ENCODE data around the gene ZFYVE26.

DNA sequence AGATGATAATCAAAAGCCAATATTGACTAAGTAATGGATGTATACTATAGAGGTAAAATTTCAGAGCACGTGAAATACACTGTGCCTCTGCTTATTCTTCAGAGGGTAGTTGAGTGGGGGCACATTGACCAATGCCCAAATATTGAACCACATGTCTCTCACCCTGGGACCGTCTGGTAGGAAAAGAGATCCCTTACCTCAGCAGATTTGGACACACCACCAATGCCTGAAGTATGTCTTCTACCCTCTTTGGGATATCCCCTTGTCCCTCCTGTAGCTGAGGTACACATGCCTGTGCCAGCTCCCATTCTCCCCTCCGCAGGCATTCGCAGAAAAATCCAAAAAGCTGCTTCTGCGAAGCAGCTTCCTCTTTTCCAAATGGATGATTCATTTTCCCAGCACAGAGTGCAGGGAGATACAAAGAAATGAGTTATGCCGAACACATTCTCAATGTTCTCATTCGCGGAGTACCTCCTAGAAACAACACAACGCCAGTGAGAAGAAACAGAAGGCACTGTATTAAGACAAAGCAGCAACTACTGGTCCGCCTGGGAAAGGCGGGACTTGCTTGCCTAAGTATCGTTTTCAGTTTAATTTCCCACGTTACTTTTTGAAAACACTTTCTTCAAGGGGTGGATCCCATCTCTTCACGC is 691 bp downstream of the ZFYVE26 start:
- TF ChIP-seq CTCF (IDR thresholded peaks at IDR 0.05 in 2 of 3, conservative IDR thresholded peaks at IDR 0.05 in 1 of 3; ENCODE audit: control insufficient read depth in 2 of 3, extremely low read depth in 1 of 3, insufficient read depth in 1 of 3, low read depth in 3 of 3, low read length in 3 of 3) (no peak), RCOR1 (conservative IDR thresholded peaks at IDR 0.05; ENCODE audit: low read depth, low read length) (no peak), POLR2A (IDR thresholded peaks at IDR 0.05; ENCODE audit: low read depth, low read length) (no peak), JUNB (IDR thresholded peaks at IDR 0.05) (no peak), CHD1 (IDR thresholded peaks at IDR 0.05; ENCODE audit: low read depth, low read length) (no peak)
- TF ChIP-seq, protein P1, sequence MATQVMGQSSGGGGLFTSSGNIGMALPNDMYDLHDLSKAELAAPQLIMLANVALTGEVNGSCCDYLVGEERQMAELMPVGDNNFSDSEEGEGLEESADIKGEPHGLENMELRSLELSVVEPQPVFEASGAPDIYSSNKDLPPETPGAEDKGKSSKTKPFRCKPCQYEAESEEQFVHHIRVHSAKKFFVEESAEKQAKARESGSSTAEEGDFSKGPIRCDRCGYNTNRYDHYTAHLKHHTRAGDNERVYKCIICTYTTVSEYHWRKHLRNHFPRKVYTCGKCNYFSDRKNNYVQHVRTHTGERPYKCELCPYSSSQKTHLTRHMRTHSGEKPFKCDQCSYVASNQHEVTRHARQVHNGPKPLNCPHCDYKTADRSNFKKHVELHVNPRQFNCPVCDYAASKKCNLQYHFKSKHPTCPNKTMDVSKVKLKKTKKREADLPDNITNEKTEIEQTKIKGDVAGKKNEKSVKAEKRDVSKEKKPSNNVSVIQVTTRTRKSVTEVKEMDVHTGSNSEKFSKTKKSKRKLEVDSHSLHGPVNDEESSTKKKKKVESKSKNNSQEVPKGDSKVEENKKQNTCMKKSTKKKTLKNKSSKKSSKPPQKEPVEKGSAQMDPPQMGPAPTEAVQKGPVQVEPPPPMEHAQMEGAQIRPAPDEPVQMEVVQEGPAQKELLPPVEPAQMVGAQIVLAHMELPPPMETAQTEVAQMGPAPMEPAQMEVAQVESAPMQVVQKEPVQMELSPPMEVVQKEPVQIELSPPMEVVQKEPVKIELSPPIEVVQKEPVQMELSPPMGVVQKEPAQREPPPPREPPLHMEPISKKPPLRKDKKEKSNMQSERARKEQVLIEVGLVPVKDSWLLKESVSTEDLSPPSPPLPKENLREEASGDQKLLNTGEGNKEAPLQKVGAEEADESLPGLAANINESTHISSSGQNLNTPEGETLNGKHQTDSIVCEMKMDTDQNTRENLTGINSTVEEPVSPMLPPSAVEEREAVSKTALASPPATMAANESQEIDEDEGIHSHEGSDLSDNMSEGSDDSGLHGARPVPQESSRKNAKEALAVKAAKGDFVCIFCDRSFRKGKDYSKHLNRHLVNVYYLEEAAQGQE (IDR thresholded peaks at IDR 0.05; ENCODE audit: low read depth, low read length) = no peak

Measured in GM12878 (cell line).